Measurements from ENCODE around the gene TOP2A.

- TF ChIP-seq POLR2A (IDR thresholded peaks at IDR 0.05) = no peak
- TF ChIP-seq CTCF (IDR thresholded peaks at IDR 0.05) = no peak
These were observed 18.9 kb upstream of the TOP2A start for GRCh38 chr17:40436636-40437035.

Measured in vagina (tissue), 2 donors.